ENCODE measurements around the gene YWHAQ. TPM values are rescaled to one million over a fixed set of nuclear protein-coding genes. Genes with fewer than 3 reads are reported as not detected.
A peak's percentile ranks its signal among the peaks of the same experiment; 100 is the strongest.
"Not testable (repeated sequence)": the region's sequence is repeated elsewhere in the genome, so short reads cannot be mapped to it uniquely, and the experiment has no call there.

YWHAQ gene
- total RNA-seq, 4 donors from 2014 or later: 223 to 239 (median 230) TPM

GRCh38 chr2:9552219-9553178 lies 78.3 kb downstream of the YWHAQ start:
- Histone ChIP-seq H3K9me3 (no peaks in the 10 kb centered on the region), H3K4me1 (peaks cover 64 to 88% (median 77%) of the 10 kb centered on the region in 4 donors), H3K4me3 (peak overlapping the region in 1 of 4 donors; percentile 19), H3K27ac (replicated peaks in 1 of 4) (peak overlapping the region; percentile 62 to 99 (median 98)), H3K36me3 (no peaks in the 10 kb centered on the region), H3K27me3 (no peaks in the 10 kb centered on the region)
- 36% methylated on average over 2 of the region's 2 CpGs for WGBS
- intact Hi-C loops (cut with DNase I): loop anchor here (5.0 kb wide), 1 partner anchor 75 kb away; no protein-coding TSS in a partner anchor
- no peak for DNase-seq (ENCODE audit: extremely low spot score)
- TF ChIP-seq POLR2A (IDR thresholded peaks at IDR 0.05; ENCODE audit: low read depth): no peak
- peak in 1 of 2 donors; percentile 78 for TF ChIP-seq POLR2AphosphoS5 (IDR thresholded peaks at IDR 0.05)

DNA sequence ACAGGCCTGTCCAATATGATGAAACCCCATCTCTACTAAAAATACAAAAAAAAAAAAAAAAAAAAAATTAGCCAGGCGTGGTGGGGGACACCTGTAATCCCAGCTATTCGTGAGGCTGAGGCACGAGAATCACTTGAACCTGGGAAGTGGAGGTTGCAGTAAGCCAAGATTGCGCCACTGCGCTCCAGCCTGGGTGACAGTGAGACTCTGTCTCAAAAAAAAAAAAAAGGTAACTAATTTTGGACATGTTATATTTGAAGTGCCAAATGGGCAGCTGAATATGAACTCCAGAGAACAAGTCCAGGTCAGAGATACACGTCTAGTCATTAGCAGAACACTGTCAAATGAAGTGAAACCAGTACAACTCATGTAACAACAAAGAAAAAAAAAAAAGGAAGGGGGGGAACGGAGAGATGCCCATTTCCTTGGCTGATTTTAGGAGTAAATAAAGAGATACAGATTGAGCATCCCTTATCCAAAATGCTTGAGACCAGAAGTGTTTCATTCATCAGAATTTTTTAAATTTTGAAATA lies 79.9 kb downstream of the YWHAQ start:
- H3K9me3 ChIP-seq; H3K27me3 ChIP-seq; H3K36me3 ChIP-seq; DNase-seq (ENCODE audit: extremely low spot score); H3K4me3 ChIP-seq: not testable (repeated sequence)
- 73% methylated on average over 7 of the region's 7 CpGs for WGBS
- intact Hi-C loops (cut with DNase I): loop anchor here (5.0 kb wide), 1 partner anchor 74 kb away; no protein-coding TSS in a partner anchor
- peaks cover 69 to 85% (median 75%) of the 10 kb centered on the region in 4 donors for H3K4me1 ChIP-seq
- H3K27ac ChIP-seq (replicated peaks in 1 of 4): peak overlapping the region in 3 of 4 donors; percentile 62 to 98 (median 97)

- WGBS: 91% methylated on average over 9 of the region's 9 CpGs
- no peak for DNase-seq (ENCODE audit: extremely low spot score)
- Histone ChIP-seq H3K9me3 (no peaks in the 10 kb centered on the region), H3K27ac (replicated peaks in 1 of 4) (no peak overlapping the region), H3K27me3 (no peaks in the 10 kb centered on the region), H3K36me3 (no peaks in the 10 kb centered on the region), H3K4me1 (peaks cover 70 to 89% (median 80%) of the 10 kb centered on the region in 4 donors), H3K4me3 (no peak overlapping the region)
- intact Hi-C loops (cut with DNase I): no loop called here
- TF ChIP-seq POLR2AphosphoS5 (IDR thresholded peaks at IDR 0.05) (no peak), EP300 (IDR thresholded peaks at IDR 0.05) (no peak), POLR2A (IDR thresholded peaks at IDR 0.05; ENCODE audit: low read depth) (no peak)
- TF ChIP-seq, protein P1, sequence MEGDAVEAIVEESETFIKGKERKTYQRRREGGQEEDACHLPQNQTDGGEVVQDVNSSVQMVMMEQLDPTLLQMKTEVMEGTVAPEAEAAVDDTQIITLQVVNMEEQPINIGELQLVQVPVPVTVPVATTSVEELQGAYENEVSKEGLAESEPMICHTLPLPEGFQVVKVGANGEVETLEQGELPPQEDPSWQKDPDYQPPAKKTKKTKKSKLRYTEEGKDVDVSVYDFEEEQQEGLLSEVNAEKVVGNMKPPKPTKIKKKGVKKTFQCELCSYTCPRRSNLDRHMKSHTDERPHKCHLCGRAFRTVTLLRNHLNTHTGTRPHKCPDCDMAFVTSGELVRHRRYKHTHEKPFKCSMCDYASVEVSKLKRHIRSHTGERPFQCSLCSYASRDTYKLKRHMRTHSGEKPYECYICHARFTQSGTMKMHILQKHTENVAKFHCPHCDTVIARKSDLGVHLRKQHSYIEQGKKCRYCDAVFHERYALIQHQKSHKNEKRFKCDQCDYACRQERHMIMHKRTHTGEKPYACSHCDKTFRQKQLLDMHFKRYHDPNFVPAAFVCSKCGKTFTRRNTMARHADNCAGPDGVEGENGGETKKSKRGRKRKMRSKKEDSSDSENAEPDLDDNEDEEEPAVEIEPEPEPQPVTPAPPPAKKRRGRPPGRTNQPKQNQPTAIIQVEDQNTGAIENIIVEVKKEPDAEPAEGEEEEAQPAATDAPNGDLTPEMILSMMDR (IDR thresholded peaks at IDR 0.05): no peak
Observed at GRCh38 chr2:9549420-9549819, 81.4 kb downstream of the YWHAQ start.

- Histone ChIP-seq H3K9me3 (no peaks in the 10 kb centered on the region), H3K27ac (replicated peaks in 1 of 4) (no peak overlapping the region), H3K4me3 (no peak overlapping the region), H3K27me3 (no peaks in the 10 kb centered on the region), H3K36me3 (no peaks in the 10 kb centered on the region), H3K4me1 (peaks cover 61 to 86% (median 80%) of the 10 kb centered on the region in 4 donors)
- intact Hi-C loops (cut with DNase I): no loop called here
- 87% methylated on average over 2 of the region's 2 CpGs for WGBS
- TF ChIP-seq, protein P1 (IDR thresholded peaks at IDR 0.05): no peak
- DNase-seq (ENCODE audit: extremely low spot score): no peak
Observed at GRCh38 chr2:9548506-9548905, 82.3 kb downstream of the YWHAQ start.

- H3K4me3 ChIP-seq: no peak overlapping the region
- H3K9me3 ChIP-seq: no peaks in the 10 kb centered on the region
- DNase-seq (ENCODE audit: extremely low spot score): no peak
- intact Hi-C loops (cut with DNase I): no loop called here
- H3K27ac ChIP-seq (replicated peaks in 1 of 4): no peak overlapping the region
- H3K36me3 ChIP-seq: peaks cover 0 to 6% (median 2%) of the 10 kb centered on the region in 4 donors
- H3K27me3 ChIP-seq: no peaks in the 10 kb centered on the region
- TF ChIP-seq POLR2A (IDR thresholded peaks at IDR 0.05; ENCODE audit: low read depth): no peak
- H3K4me1 ChIP-seq: peaks cover 50 to 76% (median 73%) of the 10 kb centered on the region in 4 donors
- WGBS: 88% methylated on average over 5 of the region's 5 CpGs
Observed at GRCh38 chr2:9547262-9547991, 83.4 kb downstream of the YWHAQ start.

DNA sequence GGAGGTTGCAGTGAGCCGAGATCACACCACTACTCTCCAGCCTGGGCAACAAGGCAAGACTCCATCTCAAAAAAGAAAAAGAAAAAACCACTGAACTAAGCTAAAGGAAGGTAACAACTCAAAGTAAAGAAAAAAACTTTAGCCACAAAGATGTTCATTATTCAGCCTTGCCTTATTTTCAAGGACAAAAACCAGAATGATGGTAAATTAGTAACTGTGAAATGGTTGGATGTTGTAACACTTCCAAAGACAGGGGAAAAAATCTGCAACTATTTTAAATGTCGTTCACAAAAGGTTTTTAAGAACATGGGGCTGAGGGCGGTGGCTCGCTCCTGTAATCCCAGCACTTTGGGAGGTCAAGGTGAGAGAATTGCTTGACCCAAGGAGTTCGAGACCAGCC lies 85.3 kb downstream of the YWHAQ start:
- TF ChIP-seq, protein P1 (IDR thresholded peaks at IDR 0.05): no peak
- TF ChIP-seq EP300 (IDR thresholded peaks at IDR 0.05): no peak
- no peak for TF ChIP-seq POLR2A (IDR thresholded peaks at IDR 0.05; ENCODE audit: low read depth)
- TF ChIP-seq POLR2AphosphoS5 (IDR thresholded peaks at IDR 0.05): no peak
- Histone ChIP-seq H3K36me3 (peaks cover 0 to 17% (median 6%) of the 10 kb centered on the region in 4 donors), H3K27ac (replicated peaks in 1 of 4) (no peak overlapping the region), H3K27me3 (no peaks in the 10 kb centered on the region), H3K9me3 (no peaks in the 10 kb centered on the region), H3K4me3 (no peak overlapping the region), H3K4me1 (peaks cover 32 to 57% (median 53%) of the 10 kb centered on the region in 4 donors)
- no peak for DNase-seq (ENCODE audit: extremely low spot score)
- intact Hi-C loops (cut with DNase I): no loop called here
- 91% methylated on average over 5 of the region's 5 CpGs for WGBS
